K562 (cell line): Measurements from ENCODE around the gene HSPA1L. TPM values are rescaled to one million over a fixed set of nuclear protein-coding genes. Genes with fewer than 3 reads are reported as not detected.

Experiments used
- ATAC-seq: fragments of 200-7000 bp; cut with Tn5 transposase; 3 replicates; pipeline ENCODE4 v1.9.1; 2020; ENCODE audit warnings: moderate library complexity
- BruUV-seq: library from RNA; stranded (reverse); fragments of 400-500 nt; replicated peaks from 2 replicates; lab custom pipeline; 2021; lab: Mats Ljungman, UMichigan
- CTCF ChIA-PET: fragments of 300-600 bp; formaldehyde crosslinking; extraction: SDS; loops from one replicate; lab custom pipeline; 2021; ENCODE audit warnings: low intra/inter-chr PET ratio; lab: Yijun Ruan, JAX
- POLR2A ChIA-PET: fragments of 300-600, 350-650 bp; sonication (Branson Sonifier 250); formaldehyde crosslinking; extraction: SDS; loops from one replicate; lab custom pipeline; 2021; ENCODE audit warnings: antibody characterized with exemption, inconsistent platforms; lab: Yijun Ruan, JAX
- DNase-seq, 4 experiments: peaks; one replicate each; pipeline versions ENCODE4 v3.0.0 to v3.0.0-alpha.2; 2011 to 2018; ENCODE audit warnings: low spot score in 3 of 4, mixed read lengths in 3 of 4; ENCODE audit errors: extremely low read depth in 1 of 4
- FAIRE-seq: peaks from 2 replicates; lab custom pipeline; 2011; peaks lifted over from hg19 to GRCh38; lab: Jason Lieb, UNC
- H2AFZ ChIP-seq: 2 replicates; pipeline ENCODE4 v1.6.0; 2011; ENCODE audit warnings: low read depth, low read length, control low read depth, inconsistent platforms
- H3K27ac ChIP-seq: fragments of 200-600 bp; 3 replicates; pipeline ENCODE4 v1.8.0; 2011; ENCODE audit warnings: low read depth, mild to moderate bottlenecking, control low read depth, inconsistent platforms, low read length, moderate library complexity, mixed read lengths; ENCODE audit errors: extremely low read depth
- H3K27me3 ChIP-seq, 2 experiments: fragments of 300-600 bp in 1 of 2; 2 replicates in 1 of 2; 3 replicates in 1 of 2; pipeline versions ENCODE4 v1.6.0 to v1.8.0; 2011; ENCODE audit warnings: inconsistent platforms in 2 of 2, low read length in 2 of 2, mild to moderate bottlenecking in 1 of 2, mixed read lengths in 1 of 2, moderate library complexity in 1 of 2; ENCODE audit not compliant: control insufficient read depth in 2 of 2, insufficient read depth in 2 of 2
- H3K36me3 ChIP-seq: fragments of 300-600 bp; 3 replicates; pipeline ENCODE4 v1.8.0; 2011; ENCODE audit warnings: mild to moderate bottlenecking, low read length, inconsistent platforms; ENCODE audit not compliant: control insufficient read depth, insufficient read depth
- H3K4me1 ChIP-seq, 2 experiments: fragments of 200-600 bp in 1 of 2; replicated peaks in 1 of 2; 2 replicates in 1 of 2; 3 replicates in 1 of 2; pipeline versions ENCODE4 v1.5.1 to v1.8.0; 2011; ENCODE audit warnings: inconsistent platforms in 2 of 2, low read length in 2 of 2, mild to moderate bottlenecking in 1 of 2, mixed read lengths in 1 of 2, moderate library complexity in 1 of 2; ENCODE audit not compliant: control insufficient read depth in 2 of 2, insufficient read depth in 2 of 2
- H3K4me2 ChIP-seq: 2 replicates; pipeline ENCODE4 v1.6.1; 2011; ENCODE audit warnings: low read length, control low read depth, inconsistent platforms, mixed read lengths; ENCODE audit not compliant: insufficient read depth
- H3K4me3 ChIP-seq: fragments of 200-600 bp; sonication (generic), shearing (Covaris generic); 2 replicates; pipeline ENCODE4 v1.5.1; 2016; ENCODE audit warnings: control low read depth, inconsistent platforms
- H3K79me2 ChIP-seq: fragments of 200-600 bp; 3 replicates; pipeline ENCODE4 v1.8.0; 2011; ENCODE audit warnings: low read length, inconsistent platforms; ENCODE audit not compliant: control insufficient read depth, insufficient read depth
- H3K9ac ChIP-seq, 2 experiments: 2 replicates each; pipeline versions ENCODE4 v1.6.0 to v1.6.1; 2011; ENCODE audit warnings: low read depth in 2 of 2, low read length in 2 of 2, control low read depth in 1 of 2, inconsistent platforms in 1 of 2, mild to moderate bottlenecking in 1 of 2, mixed read lengths in 1 of 2; ENCODE audit not compliant: insufficient read depth in 1 of 2
- H3K9me1 ChIP-seq: one replicate; pipeline ENCODE4 v1.6.0; 2011; ENCODE audit warnings: inconsistent platforms, mild to moderate bottlenecking, low read length, moderate library complexity; ENCODE audit not compliant: control insufficient read depth, insufficient read depth
- H3K9me3 ChIP-seq: replicated peaks from 2 replicates; pipeline ENCODE4 v1.5.1; 2011; ENCODE audit warnings: low read depth, low read length, inconsistent platforms; ENCODE audit not compliant: control insufficient read depth, insufficient read depth
- H4K20me1 ChIP-seq: replicated peaks from 2 replicates; pipeline ENCODE4 v1.6.1; 2011; ENCODE audit warnings: low read length, inconsistent platforms, mixed read lengths; ENCODE audit not compliant: control insufficient read depth, insufficient read depth
- BCOR ChIP-seq: fragments of 450-650 bp; IDR thresholded peaks from 2 replicates; pipeline ENCODE4 v1.6.1; 2016
- XRCC4 ChIP-seq: IDR thresholded peaks from one replicate; pipeline ENCODE4 v1.6.1; 2011; ENCODE audit not compliant: insufficient read depth, insufficient read length; ENCODE audit errors: extremely low read depth
- ZFPM2 ChIP-seq: fragments of 250-450 bp; sonication (Bioruptor Pico); IDR thresholded peaks from 2 replicates; pipeline ENCODE4 v1.5.1; 2022; ENCODE audit warnings: mild to moderate bottlenecking
- ZFX ChIP-seq: sonication (generic); formaldehyde crosslinking; IDR thresholded peaks from 2 replicates; pipeline ENCODE4 v1.8.0; 2022; ENCODE audit warnings: mild to moderate bottlenecking, missing genetic modification reagents, moderate library complexity
- ZNF124 ChIP-seq: sonication (generic); formaldehyde crosslinking; IDR thresholded peaks from 2 replicates; pipeline ENCODE4 v1.8.1; 2022; ENCODE audit warnings: missing genetic modification reagents
- WGBS: fragments of 100-300 bp; shearing (Covaris generic); methylation state at CpG from one replicate; pipeline ENCODE4 v1.1.6; 2016; ENCODE audit warnings: low coverage, mixed read lengths; ENCODE audit not compliant: insufficient coverage; ENCODE audit errors: missing lambda C conversion rate; 5-methylcytosine and 5-hydroxymethylcytosine counted together
- in situ Hi-C: fragments of 300-500 bp; cut with MboI; formaldehyde crosslinking; loops from 4 replicates; pipeline ENCODE4 v1.15.0; 2018; ENCODE audit warnings: inconsistent platforms, mixed read lengths
- intact Hi-C: fragments of 100-400 bp; cut with micrococcal nuclease; formaldehyde crosslinking; loops from 2 replicates; pipeline ENCODE4 v1.14.2; 2022
- polyA plus RNA-seq, 8 experiments: library from polyadenylated mRNA; depleted of rRNA in 4 of 8; stranded (reverse) in 5 of 8; unstranded in 3 of 8; fragments of >200 nt; fragmentation: Nextera tagmentation in 2 of 8; fragmentation: Illumina TruSeq in 1 of 8; extraction: Ambion mirVana in 2 of 8; extraction: Trizol in 1 of 8; gene quantifications; 2 replicates each; pipeline versions ENCODE4 v1.2.1 to v1.2.3, GENCODE V29; 2011 to 2014; ENCODE audit warnings: inconsistent platforms in 1 of 8, missing spikeins in 1 of 8
- total RNA-seq, 7 experiments: library from RNA; depleted of rRNA in 6 of 7; stranded (reverse); fragments of >200 nt in 6 of 7; fragmentation: Illumina TruSeq in 2 of 7; extraction: Trizol in 2 of 7; gene quantifications; 2 replicates each; pipeline versions ENCODE4 v1.2.1 to v1.2.3, GENCODE V29; 2011 to 2021; ENCODE audit warnings: low replicate concordance in 1 of 7
- TF ChIP-seq, protein P1 (sequence below): sonication (generic); formaldehyde crosslinking; IDR thresholded peaks from 2 replicates; pipeline ENCODE4 v1.9.0; 2022; ENCODE audit warnings: mild to moderate bottlenecking, missing genetic modification reagents

Gene HSPA1L
- total and polyA plus RNA-seq, 9 of the 15 experiments (the other 6 are each of a cell fraction or from before 2014, with no cell fraction given), result 0.14 to 2.1 (median 1.3) TPM

DNA sequence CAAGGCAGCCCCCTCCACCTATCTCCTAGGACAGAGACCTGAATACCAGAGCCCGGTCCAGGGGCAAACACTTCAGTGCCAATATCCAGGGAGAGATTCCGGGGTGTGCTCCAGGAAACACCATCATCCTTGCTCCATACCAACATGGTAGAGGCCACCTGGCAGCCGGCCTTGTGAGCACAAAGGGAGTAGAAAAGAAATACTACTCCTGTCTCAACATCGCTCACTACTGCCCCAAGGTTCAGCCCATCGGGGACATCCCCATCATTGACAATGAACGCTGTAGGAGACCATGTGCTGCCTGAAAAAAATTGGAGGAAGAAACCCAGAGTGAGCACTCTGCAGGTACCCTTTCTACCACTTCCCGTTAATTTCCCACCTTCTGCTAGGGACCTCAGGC is 46.1 kb upstream of the HSPA1L start:
- Histone ChIP-seq H3K4me1 (peaks cover 13 to 43% of the 10 kb centered on the region in 2 experiments; a peak in 4 of 5 replicates), H3K9me3 (no peaks in the 10 kb centered on the region), H4K20me1 (no peaks in the 10 kb centered on the region), H3K36me3 (peaks cover 55% of the 10 kb centered on the region; the same call in 2 of the 3 replicates), H3K4me3 (no peak overlapping the region), H2AFZ (no peak overlapping the region), H3K27ac (no peak overlapping the region), H3K9me1 (peaks cover 9% of the 10 kb centered on the region), H3K27me3 (no peaks in the 10 kb centered on the region), H3K4me2 (no peak overlapping the region), H3K9ac (no peak overlapping the region), H3K79me2 (peaks cover 24% of the 10 kb centered on the region)
- ChIA-PET CTCF (no interaction called here), POLR2A (interaction anchor here (0.6 to 6.2 kb wide), 4 partner anchors 16 to 209 kb away, joined by 3 to 91 read pairs (median 46); partner anchors contain the start of gene GPANK1)
- 83% methylated on average over 7 of the region's 7 CpGs for WGBS
- ATAC-seq (no peak), FAIRE-seq (no peak), DNase-seq (no peak)
- in situ Hi-C loops (loop anchor here (5.0 kb wide), 1 partner anchor 199 kb away; the partner anchor contains the start of genes C6orf47 and GPANK1), intact Hi-C loops (no loop called here)
- TF ChIP-seq BCOR (no peak), ZFX (0 out of 2 replicates have a peak, but pooled peaks have one; percentile 11), XRCC4 (no peak), ZFPM2 (CRISPR knock-in tag) (no peak), ZNF124 (CRISPR knock-in tag) (no peak)
- TF ChIP-seq, protein P1, sequence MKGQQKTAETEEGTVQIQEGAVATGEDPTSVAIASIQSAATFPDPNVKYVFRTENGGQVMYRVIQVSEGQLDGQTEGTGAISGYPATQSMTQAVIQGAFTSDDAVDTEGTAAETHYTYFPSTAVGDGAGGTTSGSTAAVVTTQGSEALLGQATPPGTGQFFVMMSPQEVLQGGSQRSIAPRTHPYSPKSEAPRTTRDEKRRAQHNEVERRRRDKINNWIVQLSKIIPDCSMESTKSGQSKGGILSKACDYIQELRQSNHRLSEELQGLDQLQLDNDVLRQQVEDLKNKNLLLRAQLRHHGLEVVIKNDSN (CRISPR knock-in tag), result 0 out of 2 replicates have a peak, but pooled peaks have one; percentile 7
- no TSS peak for BruUV-seq
